KBM-7 (cell line): Measurements from ENCODE around the gene HPCAL1.

Experiments
- DNase-seq: peaks from one replicate; pipeline ENCODE4 v3.0.0-alpha.2; 2015
- in situ Hi-C: fragments of 300-500 bp; cut with MboI; formaldehyde crosslinking; loops from 2 replicates; pipeline ENCODE4 v1.14.3; 2020; ENCODE audit warnings: low sequenced_read_pairs, low pct_unique_long_range_greater_than_20kb, mixed read lengths

HPCAL1 gene

DNA sequence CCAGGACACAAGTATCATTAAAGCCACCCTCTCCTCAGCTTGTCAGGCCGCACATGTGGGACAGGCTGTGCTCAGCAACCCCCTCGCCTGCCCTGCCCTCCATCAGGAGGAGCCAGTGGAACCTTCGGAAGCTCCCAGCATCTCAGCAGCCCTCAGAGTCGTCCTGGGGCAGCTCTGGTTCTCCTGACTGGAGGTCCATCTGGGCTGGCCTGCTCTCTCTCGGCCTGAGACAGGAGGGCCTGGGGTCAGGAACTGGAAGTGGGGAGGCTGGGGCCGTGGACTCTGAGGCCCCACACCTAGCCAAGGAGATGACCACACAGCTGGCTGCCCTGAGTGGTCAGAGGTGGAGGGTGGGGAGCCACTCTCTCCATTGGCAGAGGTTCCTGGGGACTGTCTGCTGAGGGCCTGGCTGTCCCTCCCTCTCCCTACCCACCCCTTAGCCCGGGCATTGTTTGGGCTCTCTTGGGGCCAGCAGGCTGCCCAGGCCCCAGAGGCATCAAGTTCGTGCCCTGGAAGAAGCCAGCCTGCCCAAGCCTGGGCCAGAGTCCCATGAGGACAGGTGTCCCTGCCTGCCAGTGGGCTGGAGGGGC is 122.3 kb downstream of the HPCAL1 start:
- no peak for DNase-seq
- in situ Hi-C loops = no loop called here

DNA sequence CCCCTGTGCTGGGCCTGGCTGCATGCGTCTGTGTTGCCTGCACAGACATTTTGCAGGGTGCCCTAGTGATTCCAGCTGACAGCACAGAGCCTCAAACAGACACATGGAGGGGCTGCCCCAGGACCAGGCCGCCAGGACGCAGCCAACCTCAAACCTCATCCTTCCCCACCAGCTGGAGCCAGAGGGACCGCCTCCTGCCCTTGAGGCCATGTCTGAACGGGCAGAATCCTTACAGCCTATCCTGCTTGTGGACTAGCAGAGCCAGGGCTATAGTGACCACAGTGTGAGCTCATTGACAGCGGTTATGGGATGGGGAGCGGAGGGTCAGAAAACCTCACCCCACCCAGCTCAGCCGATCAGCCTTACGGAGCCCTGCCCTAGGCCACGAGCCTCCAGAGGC is 123.0 kb downstream of the HPCAL1 start:
- in situ Hi-C loops = no loop called here
- DNase-seq = no peak

DNA sequence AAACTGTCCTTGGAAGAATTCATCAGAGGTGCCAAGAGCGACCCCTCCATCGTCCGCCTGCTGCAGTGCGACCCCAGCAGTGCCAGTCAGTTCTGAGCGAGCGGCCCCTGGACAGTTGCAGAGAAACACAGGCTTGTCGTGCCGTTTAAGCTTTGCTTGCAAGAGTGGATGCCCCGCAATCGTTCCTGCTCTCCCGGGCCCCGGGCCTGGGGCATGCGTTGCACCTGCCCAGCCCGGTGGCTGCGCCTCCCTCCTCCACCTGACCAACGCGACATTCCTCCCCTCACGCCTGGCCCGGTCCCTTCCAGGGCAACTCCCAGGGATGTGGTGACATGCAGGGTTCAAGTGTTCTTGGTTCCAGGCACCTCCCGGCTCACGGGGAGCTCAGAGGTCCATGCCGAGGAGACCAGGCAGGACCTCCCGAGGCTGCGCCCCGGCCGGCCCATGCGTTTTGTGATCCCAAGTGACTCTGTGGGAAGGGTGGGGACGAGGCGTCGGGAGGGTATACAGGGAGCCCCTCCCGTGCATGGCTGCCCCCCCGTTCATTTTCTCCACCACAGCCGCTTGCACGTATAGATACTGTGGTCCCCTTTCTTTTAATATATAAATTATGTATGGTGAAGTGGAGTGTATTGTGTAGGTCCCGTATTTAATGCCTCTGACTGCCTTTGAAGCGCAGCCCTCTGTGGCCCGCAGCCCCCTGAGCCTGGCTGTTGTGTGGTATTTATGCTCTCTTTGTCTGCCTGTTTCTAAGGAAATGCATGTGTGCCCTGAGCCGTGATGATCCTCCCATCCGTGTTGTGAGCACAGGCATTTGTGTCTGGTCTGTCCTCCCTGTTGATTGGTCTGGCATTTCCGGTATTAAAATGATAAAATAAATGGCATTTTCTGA is 124.3 kb downstream of the HPCAL1 start:
- in situ Hi-C loops = no loop called here
- no peak for DNase-seq

DNA sequence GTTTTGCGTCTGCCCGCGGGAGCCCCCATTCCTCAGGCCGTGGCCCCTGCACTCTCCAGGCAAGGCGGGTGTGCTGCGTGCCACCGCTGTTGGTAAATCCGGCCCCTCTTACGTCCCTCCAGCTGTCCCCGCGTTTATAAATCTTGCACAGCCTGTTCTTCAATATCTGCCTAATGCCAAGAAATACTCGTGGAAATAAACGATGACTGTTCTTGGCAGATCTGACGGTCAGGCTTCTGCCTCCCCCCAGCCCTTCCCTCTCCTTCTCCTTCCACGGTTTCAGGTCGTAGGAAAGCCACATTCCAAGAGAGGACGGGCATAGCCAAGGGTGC is 124.9 kb downstream of the HPCAL1 start:
- DNase-seq = no peak
- in situ Hi-C loops = no loop called here

DNA sequence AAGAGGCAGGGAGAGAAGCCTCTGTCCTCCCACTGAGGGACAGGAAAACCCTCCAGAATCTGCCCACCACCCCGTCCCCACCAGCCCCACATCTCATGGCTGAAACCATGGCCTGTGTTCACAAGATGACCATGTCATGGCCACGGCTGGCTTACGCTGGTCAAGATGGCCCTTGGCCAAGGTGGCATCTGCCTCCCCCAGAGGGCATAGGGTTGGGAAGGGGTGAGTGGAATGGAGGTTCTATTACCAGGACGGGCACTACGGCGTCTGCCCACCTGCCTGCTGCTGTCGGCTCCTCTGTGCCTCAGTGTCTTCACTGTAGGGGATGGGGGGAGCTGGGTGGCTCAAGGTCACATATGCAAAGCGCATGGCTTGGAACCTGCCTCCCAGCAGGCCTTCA is 125.7 kb downstream of the HPCAL1 start:
- no peak for DNase-seq
- in situ Hi-C loops = no loop called here

DNA sequence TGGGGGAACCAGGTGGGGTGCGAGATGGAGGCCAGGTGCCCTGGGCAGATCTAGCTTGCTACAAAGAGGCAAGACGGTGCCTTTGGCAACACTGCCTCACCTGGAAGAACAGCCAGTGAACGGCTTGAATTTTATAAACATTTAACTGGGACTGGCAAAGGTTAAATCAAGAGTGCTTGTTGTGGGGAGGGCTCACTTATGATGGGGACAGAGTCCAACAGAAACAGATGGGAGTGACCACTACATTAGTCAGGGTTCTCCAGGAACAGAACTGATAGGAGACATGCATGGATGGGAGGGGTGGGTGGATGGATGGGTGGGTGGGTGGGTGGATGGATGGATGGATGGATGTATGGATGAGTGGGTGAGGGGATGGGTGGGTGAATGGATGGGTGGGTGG is 126.2 kb downstream of the HPCAL1 start:
- in situ Hi-C loops = no loop called here

DNA sequence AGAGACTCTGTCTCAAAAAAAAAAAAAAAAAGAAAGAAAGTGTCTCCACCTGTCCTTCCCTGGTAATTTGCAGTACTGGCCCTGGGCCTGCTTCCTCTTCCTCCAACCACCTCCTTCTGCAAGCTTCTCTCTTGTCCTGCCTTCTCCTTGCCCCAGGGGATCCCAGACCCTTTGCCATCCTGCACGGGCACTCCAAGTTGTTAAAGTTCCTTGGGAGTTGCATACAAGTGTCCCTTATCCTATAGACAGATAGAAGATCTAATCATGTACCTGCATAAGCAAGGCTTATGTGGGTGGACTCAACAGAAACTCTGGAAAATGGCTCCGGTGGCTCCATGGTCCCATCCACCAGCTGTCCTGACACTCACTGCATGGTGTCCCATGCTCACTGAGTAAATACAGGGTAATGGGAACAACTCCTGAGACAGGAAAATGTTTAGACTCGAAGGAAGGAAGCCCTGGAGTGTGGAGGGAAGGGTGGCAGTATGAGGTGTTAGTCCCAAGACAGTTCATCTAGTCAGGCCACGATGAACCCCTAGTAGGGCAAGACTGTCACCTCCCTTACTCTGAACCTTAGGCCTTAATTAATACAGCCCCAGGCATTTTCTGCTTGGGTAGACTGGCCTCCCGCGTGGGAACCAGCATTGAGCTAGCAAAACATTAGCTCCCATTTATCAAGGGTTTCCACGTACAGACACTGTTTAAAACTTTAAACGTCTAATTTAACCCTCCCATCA is 128.3 kb downstream of the HPCAL1 start:
- no peak for DNase-seq
- in situ Hi-C loops = no loop called here

More for the DNA sequence above, 126.2 kb downstream of the HPCAL1 start:
- DNase-seq = no peak

DNA sequence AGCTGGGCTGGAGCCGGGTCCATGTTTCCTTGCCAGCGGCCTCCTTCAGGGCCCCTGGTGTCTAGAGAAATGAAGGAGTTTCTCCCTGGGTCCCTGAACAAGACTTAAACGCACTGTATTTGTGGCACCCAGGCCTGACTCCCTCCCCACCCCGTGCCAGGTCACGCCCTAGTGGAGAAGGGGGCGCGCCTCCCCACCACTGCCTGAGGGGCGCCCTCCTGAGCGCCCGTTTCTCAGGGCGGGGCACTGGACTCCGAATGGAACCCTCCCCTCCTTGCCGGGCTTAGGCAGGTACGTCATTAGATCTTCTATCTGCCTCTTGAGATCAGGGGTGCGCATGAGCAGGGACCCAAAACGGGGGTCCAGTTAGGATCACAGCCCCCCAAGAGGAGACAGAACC is 129.1 kb downstream of the HPCAL1 start:
- no peak for DNase-seq
- in situ Hi-C loops = no loop called here

DNA sequence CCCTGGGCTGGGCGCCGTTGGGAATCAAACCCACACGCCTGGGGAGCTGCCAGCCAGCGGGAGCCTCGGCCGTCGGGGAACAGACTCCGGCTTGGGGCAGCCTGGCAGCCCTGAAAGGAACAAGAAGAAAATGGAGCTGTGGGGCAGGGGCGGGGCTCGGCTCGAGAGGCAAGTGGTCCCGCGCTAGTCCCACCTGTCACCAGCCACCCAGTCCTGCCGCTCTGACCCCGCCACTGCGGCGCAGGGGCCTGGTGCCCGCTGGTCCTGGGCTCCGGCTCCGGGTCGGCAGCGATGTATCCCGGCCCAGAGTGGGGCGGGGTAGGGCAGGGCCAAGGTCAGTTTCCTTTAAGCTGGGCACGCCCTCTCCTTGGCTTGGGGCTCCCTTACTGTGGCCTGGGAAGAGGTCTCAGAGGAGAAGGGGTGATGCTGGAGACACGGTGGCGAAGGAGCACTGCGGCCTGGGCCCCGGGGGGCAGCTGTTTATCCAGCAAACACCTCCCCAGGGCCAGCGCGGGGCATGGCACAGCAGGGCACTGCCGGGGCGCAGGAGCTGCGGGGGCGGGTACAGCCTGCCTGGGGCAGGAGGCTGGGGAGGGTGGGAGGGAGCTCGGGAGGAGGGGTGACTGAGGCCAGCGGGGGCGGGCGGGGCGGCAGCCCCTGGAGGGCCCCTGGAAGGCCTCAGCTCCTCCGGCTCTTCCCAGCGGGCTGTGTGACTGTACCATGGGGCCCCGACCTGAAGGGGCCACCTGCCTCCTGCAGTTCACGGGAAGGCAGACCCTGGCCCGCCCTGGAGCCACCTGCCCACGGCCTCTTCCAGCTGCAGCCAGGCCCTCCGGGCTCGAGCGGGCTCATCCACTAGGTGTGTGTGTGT is 129.8 kb downstream of the HPCAL1 start:
- in situ Hi-C loops = no loop called here
- no peak for DNase-seq

DNA sequence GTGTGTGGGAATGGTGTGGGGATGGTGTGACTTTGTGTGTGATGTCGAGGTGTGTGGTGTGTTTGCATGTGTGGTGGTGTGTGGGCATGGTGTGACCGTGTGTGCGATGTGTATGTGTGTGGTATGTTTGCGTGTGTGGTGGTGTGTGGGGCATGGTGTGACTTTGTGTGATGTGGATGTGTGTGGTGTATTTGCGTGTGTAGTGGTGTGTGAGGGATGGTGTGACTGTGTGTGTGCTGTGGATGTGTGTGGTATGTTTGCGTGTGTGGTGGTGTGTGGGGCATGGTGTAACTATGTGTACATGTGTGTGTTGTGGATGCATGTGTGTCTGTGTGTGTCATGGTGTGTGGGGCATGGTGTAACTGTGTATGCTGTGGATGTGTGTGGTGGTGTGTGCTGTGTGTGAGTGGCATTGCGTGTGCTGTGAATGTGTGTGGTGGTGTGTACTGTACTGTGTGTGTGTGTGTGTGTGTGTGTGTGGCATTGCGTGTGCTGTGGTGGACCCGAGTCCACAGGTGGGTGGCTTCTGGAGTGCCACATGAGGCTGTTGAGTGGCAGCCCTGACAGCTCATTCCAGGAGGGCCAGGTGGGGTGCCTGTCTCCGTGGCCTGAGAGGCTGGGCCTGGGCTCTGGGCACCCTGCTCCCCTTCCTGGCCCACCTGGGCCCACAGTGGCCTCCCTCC is 130.7 kb downstream of the HPCAL1 start:
- no peak for DNase-seq
- in situ Hi-C loops = no loop called here

DNA sequence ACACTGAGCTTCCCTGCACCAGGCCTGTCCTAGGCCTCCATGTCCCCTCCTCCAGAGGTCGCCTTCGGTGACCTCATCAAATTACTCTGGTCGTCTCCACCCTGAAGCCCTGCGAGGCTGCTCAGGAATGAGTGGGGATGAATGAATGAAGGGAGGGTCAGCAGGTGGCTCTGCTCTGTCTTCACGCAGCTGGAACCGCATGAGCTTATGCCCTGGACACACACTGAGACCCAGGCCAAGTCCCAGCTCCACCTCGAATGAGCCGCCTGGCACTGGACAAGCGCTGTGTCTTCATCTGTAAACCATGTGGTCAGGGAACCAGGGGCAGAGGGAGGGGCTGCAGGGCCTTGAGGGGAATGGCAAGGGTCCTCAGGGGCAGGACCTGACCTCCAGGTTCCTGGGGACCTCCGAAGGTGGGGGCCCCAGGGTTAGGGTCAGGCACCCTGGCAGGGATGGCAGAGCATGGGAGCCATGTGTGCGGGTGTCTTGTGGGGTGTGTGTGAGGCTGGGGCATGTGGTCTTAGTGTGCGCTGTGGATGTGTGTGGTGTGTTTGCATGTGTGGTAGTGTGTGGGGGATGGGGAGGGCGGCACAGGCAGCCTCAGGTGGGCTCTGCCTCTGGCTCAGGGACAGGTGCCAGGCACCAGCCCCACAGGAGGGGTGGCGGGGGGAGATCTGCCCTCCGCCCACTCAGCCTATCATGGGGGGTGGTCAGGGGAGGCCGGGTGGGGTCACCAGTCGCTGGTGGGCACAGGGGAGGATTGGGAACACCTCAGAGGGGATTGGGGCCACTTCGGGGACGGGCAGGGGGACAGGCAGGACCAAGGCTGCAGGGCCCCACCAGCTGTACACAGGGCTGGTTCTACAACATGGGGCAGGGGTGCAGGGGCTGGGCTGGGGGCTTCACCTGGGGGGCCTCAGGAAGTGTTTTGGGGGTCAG is 131.5 kb downstream of the HPCAL1 start:
- no peak for DNase-seq
- in situ Hi-C loops = no loop called here

DNA sequence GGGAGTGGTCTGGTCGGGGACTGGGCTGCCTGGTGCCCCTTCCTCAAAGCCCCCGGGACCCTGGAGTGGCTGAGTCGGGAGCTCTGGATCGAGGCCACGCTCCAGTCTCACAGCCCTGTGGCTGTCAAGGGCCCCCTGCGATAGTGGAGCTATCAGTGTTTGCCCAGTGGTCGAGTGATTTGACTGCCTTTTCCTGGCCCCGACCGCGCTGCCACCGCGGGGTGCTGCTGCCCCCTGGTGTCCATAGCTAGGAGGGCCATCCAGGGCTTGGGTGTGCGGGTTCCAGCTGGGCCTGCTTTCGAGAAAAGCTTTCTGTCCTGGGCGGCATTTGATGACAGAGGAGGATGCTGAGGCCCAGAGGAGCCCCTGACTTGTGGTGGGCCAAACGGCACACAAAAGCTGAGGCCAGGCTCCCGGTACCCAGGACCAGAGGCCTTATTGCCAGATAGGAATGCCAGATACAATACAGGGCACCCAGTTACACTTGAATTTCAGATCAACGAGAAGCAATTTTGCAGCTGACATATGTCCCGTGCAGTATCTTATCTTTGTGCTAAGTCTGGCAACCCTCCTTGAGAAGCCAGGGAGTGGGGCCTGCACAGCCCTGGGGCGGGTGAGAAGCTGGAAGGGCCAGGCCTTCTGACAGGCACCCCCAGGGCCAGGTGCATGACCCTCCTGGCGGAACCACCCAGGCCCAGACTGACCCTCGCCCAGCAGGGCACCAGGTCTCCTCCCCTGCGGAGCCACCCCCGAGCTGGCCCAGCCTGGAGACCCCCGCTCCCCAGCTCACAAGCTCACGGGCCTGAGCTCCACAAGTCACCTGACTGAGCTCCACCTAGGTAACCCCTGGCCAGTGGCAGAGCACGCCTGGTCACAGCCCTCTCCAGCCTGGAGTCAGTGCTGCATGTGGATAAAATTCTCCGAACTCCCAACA is 132.4 kb downstream of the HPCAL1 start:
- in situ Hi-C loops = no loop called here

DNA sequence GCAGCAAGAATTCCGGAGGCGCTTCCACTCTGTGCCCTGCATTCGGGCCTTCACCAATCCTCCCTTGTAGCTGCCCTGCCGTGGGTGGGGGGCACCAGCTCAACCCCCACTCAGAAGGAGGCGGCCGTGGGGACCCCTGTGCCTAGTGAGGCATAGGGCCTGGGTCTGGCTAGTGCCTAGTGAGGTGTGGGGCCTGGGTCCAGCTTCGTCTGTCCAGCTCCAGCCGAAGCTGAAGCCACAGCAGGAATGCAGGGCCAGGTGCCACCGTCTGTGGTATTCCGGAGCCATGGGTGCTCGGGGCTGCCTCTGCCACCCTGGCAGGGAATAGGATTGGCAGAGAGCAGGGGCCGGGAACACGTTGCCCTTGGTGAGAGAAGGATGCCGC is 133.1 kb downstream of the HPCAL1 start:
- in situ Hi-C loops = no loop called here
- no peak for DNase-seq

More for the DNA sequence above, 132.4 kb downstream of the HPCAL1 start:
- peak; percentile 89 for DNase-seq

DNA sequence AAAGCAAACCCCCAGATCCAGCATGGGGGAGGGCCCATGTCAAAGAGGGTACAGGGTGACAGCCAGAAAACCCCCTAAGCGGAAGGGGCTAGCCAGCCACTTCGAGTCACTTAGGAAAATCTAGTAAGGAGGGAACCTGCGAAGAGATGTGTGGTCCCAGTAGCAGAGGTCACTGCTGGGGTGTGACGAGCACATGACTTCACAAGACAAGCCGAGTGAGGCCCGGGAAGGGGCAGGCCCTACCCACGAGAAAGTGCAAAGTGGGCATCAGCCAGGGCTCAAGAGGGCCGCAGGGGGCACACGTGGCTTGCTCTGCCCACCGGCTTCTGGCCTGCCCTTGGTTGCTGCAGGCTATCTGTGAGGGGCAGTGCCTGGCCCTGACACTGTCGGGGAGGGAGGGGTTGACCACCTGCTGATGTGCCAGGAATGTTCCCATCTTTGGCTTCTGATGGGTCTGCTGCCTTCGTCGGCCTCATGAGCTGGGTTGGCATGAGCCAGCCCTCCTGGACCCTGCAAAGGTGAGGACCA is 133.9 kb downstream of the HPCAL1 start:
- in situ Hi-C loops = no loop called here
- DNase-seq = no peak

DNA sequence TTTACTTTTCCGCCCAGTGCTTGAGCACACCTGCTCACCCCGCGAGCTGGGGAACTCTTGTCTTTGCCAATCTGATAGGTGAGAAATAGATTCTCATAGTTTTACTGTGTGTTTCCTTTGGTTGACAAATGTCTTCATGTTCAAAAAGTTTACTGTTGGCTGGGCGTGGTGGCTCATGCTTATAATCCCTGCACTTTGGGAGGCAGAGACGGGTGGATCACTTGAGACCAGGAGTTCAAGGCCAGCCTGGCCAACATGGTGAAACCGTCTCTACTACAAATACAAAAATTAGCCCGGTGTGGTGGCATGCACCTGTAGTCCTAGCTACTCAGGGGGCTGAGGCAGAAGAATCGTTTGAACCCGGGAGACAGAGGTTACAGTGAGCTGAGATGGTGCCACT is 135.1 kb downstream of the HPCAL1 start:
- no peak for DNase-seq
- in situ Hi-C loops = no loop called here

DNA sequence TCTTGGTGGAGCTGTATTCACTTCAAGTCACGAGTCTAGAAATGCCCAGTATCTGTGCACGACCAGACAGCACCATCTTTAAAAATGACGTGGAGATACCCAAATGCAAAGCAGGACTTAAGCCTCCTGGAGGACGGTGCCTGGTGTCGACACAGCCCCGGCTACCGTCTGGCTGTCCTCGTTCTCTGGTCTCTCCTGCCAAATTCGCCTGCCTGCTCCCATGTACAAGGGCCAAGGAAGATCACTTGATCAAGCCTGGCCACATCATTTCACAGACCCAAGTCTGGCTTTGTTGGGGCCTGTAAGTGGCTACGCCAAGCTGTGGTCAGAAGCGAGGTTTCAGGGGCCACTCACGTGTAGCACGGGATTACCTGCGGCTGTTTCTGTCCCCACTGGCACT is 136.0 kb downstream of the HPCAL1 start:
- no peak for DNase-seq
- in situ Hi-C loops = no loop called here
